DOHH2 (cell line): ENCODE measurements around the gene KCTD11.

Source experiments
- H3F3A ChIP-seq: fragments of 200-600 bp; sonication (generic), shearing (Covaris generic); 2 replicates; pipeline ENCODE4 v1.6.0; 2016; ENCODE audit warnings: antibody characterized with exemption, mild to moderate bottlenecking; ENCODE audit not compliant: control insufficient read depth, insufficient read depth
- H3K27ac ChIP-seq: fragments of 200-600 bp; sonication (generic); 2 replicates; pipeline ENCODE4 v1.5.1; 2014; ENCODE audit warnings: low read depth, mild to moderate bottlenecking, low read length, moderate library complexity
- H3K27me3 ChIP-seq: fragments of 200-600 bp; sonication (generic); 2 replicates; pipeline ENCODE4 v1.6.1; 2014; ENCODE audit warnings: mild to moderate bottlenecking, low read length, mixed read lengths; ENCODE audit not compliant: control insufficient read depth
- H3K36me3 ChIP-seq: fragments of 200-600 bp; sonication (generic); 2 replicates; pipeline ENCODE4 v1.6.1; 2014; ENCODE audit warnings: mild to moderate bottlenecking, low read length, moderate library complexity, mixed read lengths; ENCODE audit not compliant: control insufficient read depth
- H3K4me1 ChIP-seq: fragments of 200-600 bp; sonication (generic); 2 replicates; pipeline ENCODE4 v1.6.1; 2014; ENCODE audit warnings: mild to moderate bottlenecking, low read length, mixed read lengths; ENCODE audit not compliant: control insufficient read depth
- H3K4me2 ChIP-seq: fragments of 200-600 bp; sonication (generic); 2 replicates; pipeline ENCODE4 v1.6.0; 2014; ENCODE audit warnings: mild to moderate bottlenecking, low read length, moderate library complexity
- H3K4me3 ChIP-seq: fragments of 200-600 bp; sonication (generic); 2 replicates; pipeline ENCODE4 v1.5.1; 2014; ENCODE audit warnings: mild to moderate bottlenecking, low read length, mixed read lengths
- H3K79me2 ChIP-seq: fragments of 200-600 bp; sonication (generic); 2 replicates; pipeline ENCODE4 v1.6.1; 2014; ENCODE audit warnings: mild to moderate bottlenecking, low read length, mixed read lengths; ENCODE audit not compliant: control insufficient read depth
- H3K9me2 ChIP-seq: fragments of 200-600 bp; sonication (generic); replicated peaks from 2 replicates; pipeline ENCODE4 v1.6.1; 2014; ENCODE audit warnings: mild to moderate bottlenecking, low read length, mixed read lengths; ENCODE audit not compliant: control insufficient read depth
- H3K9me3 ChIP-seq: fragments of 200-600 bp; sonication (generic); 2 replicates; pipeline ENCODE4 v1.6.1; 2014; ENCODE audit warnings: antibody characterized with exemption, low read length, mixed read lengths; ENCODE audit not compliant: control insufficient read depth, insufficient read depth
- H4K20me1 ChIP-seq: fragments of 200-600 bp; sonication (generic); 2 replicates; pipeline ENCODE4 v1.6.0; 2014; ENCODE audit warnings: low read depth, mild to moderate bottlenecking, antibody characterized with exemption, low read length, moderate library complexity; ENCODE audit not compliant: control insufficient read depth, insufficient read depth
- CTCF ChIP-seq: fragments of 200-600 bp; sonication (generic); IDR thresholded peaks from one replicate; pipeline ENCODE4 v1.5.1; 2014; ENCODE audit warnings: antibody characterized with exemption, mild to moderate bottlenecking, low read depth, low read length; ENCODE audit not compliant: poor library complexity, severe bottlenecking
- EZH2phosphoT487 ChIP-seq: fragments of 200-600 bp; sonication (generic); IDR thresholded peaks from 2 replicates; pipeline ENCODE4 v1.6.1; 2017; ENCODE audit warnings: borderline replicate concordance, mild to moderate bottlenecking, antibody characterized with exemption, low read length, moderate library complexity, mixed read lengths

Gene KCTD11

GRCh38 chr17:7382901-7383300 lies 30.9 kb downstream of the KCTD11 start:
- Histone ChIP-seq H3K36me3 (no peaks in the 10 kb centered on the region), H3K27ac (no peak overlapping the region), H3K4me1 (peaks cover 15% of the 10 kb centered on the region), H3K4me2 (no peak overlapping the region), H4K20me1 (no peaks in the 10 kb centered on the region), H3K27me3 (0 out of 2 replicates have a peak, but pooled peaks cover 6% of the 10 kb centered on the region), H3F3A (no peaks in the 10 kb centered on the region), H3K9me2 (no peaks in the 10 kb centered on the region), H3K9me3 (peaks cover 6% of the 10 kb centered on the region), H3K4me3 (no peak overlapping the region), H3K79me2 (no peaks in the 10 kb centered on the region)
- TF ChIP-seq CTCF (no peak), EZH2phosphoT487 (no peak)

GRCh38 chr17:7383371-7383741 lies 31.4 kb downstream of the KCTD11 start:
- Histone ChIP-seq H3K27me3 (0 out of 2 replicates have a peak, but pooled peaks cover 6% of the 10 kb centered on the region), H3K79me2 (no peaks in the 10 kb centered on the region), H3K36me3 (no peaks in the 10 kb centered on the region), H3K9me2 (no peaks in the 10 kb centered on the region), H3K4me1 (peaks cover 15% of the 10 kb centered on the region), H3F3A (no peaks in the 10 kb centered on the region), H3K4me3 (no peak overlapping the region), H3K27ac (no peak overlapping the region), H4K20me1 (no peaks in the 10 kb centered on the region), H3K4me2 (peak overlapping the region; percentile 91), H3K9me3 (peaks cover 6% of the 10 kb centered on the region)
- TF ChIP-seq EZH2phosphoT487 (no peak), CTCF (no peak)

- peaks cover 15% of the 10 kb centered on the region for H3K4me1 ChIP-seq
- H3K4me2 ChIP-seq = peak overlapping the region; percentile 91
- H3K27ac ChIP-seq = no peak overlapping the region
- H3K9me3 ChIP-seq = peaks cover 6% of the 10 kb centered on the region
- peak overlapping the region; percentile 86 for H3K4me3 ChIP-seq
- H3K9me2 ChIP-seq = no peaks in the 10 kb centered on the region
- H3K79me2 ChIP-seq = no peaks in the 10 kb centered on the region
- TF ChIP-seq EZH2phosphoT487 (no peak), CTCF (no peak)
- no peaks in the 10 kb centered on the region for H3F3A ChIP-seq
- H4K20me1 ChIP-seq = no peaks in the 10 kb centered on the region
- 0 out of 2 replicates have a peak, but pooled peaks cover 6% of the 10 kb centered on the region for H3K27me3 ChIP-seq
- H3K36me3 ChIP-seq = no peaks in the 10 kb centered on the region
Observed at GRCh38 chr17:7383742-7384488, 32.0 kb downstream of the KCTD11 start.
